NK-92 (cell line): ENCODE results near the gene EGFLAM.
"Not testable (repeated sequence)": the region's sequence is repeated elsewhere in the genome, so short reads cannot be mapped to it uniquely, and the experiment has no call there.

ENCODE experiments used
- DNase-seq: peaks from one replicate; lab custom pipeline; 2025; ENCODE audit not compliant: unreplicated experiment; lab: John Stamatoyannopoulos, UW

EGFLAM gene

GRCh38 chr5:38323645-38324295 lies 65.4 kb downstream of the EGFLAM start:
- no peak for DNase-seq

- no peak for DNase-seq
Observed at GRCh38 chr5:38329132-38329715, 70.9 kb downstream of the EGFLAM start.

GRCh38 chr5:38330207-38330606 lies 71.8 kb downstream of the EGFLAM start:
- DNase-seq = no peak

- DNase-seq = no peak
Observed at GRCh38 chr5:38331831-38332230, 73.5 kb downstream of the EGFLAM start.

- not testable (repeated sequence) for DNase-seq
Observed at GRCh38 chr5:38333181-38333580, 74.8 kb downstream of the EGFLAM start.

GRCh38 chr5:38338455-38338854 lies 80.1 kb downstream of the EGFLAM start:
- no peak for DNase-seq

GRCh38 chr5:38339446-38339845 lies 81.1 kb downstream of the EGFLAM start:
- no peak for DNase-seq

- DNase-seq = no peak
Observed at GRCh38 chr5:38341056-38341455, 82.7 kb downstream of the EGFLAM start.

- DNase-seq = no peak
Observed at GRCh38 chr5:38341641-38342040, 83.3 kb downstream of the EGFLAM start.

- DNase-seq = no peak
Observed at GRCh38 chr5:38342261-38342660, 83.9 kb downstream of the EGFLAM start.

- DNase-seq = no peak
Observed at GRCh38 chr5:38344891-38345290, 86.5 kb downstream of the EGFLAM start.

- DNase-seq = no peak
Observed at GRCh38 chr5:38346593-38346992, 88.2 kb downstream of the EGFLAM start.

GRCh38 chr5:38347040-38347763 lies 88.8 kb downstream of the EGFLAM start:
- DNase-seq = no peak

- no peak for DNase-seq
Observed at GRCh38 chr5:38347896-38348295, 89.5 kb downstream of the EGFLAM start.

GRCh38 chr5:38360323-38361061 lies 102.1 kb downstream of the EGFLAM start:
- no peak for DNase-seq

- no peak for DNase-seq
Observed at GRCh38 chr5:38362713-38363112, 104.4 kb downstream of the EGFLAM start.

GRCh38 chr5:38364825-38365224 lies 106.5 kb downstream of the EGFLAM start:
- DNase-seq = no peak

- no peak for DNase-seq
Observed at GRCh38 chr5:38367410-38367809, 109.1 kb downstream of the EGFLAM start.

- DNase-seq = no peak
Observed at GRCh38 chr5:38367966-38368365, 109.6 kb downstream of the EGFLAM start.

- DNase-seq = no peak
Observed at GRCh38 chr5:38369692-38370091, 111.3 kb downstream of the EGFLAM start.

GRCh38 chr5:38370358-38371100 lies 112.2 kb downstream of the EGFLAM start:
- no peak for DNase-seq
